NCI-H69 (cell line): ENCODE results near the gene CHRNG.
A peak's percentile ranks its signal among the peaks of the same experiment; 100 is the strongest.
"Not testable (repeated sequence)": the region's sequence is repeated elsewhere in the genome, so short reads cannot be mapped to it uniquely, and the experiment has no call there.

ENCODE experiments used
- DNase-seq: peaks from one replicate; lab custom pipeline; 2025; lab: John Stamatoyannopoulos, UW

Gene CHRNG

GRCh38 chr2:232545511-232546375 is 6.3 kb downstream of the CHRNG start:
- no peak for DNase-seq

- DNase-seq = no peak
Measured at GRCh38 chr2:232547991-232548390, 8.5 kb downstream of the CHRNG start.

- no peak for DNase-seq
Measured at GRCh38 chr2:232549655-232550353, 10.3 kb downstream of the CHRNG start.

GRCh38 chr2:232550354-232551249 is 11.1 kb downstream of the CHRNG start, which contains the start of the genes EIF4E2 and TIGD1:
EIF4E2 (plus strand) TSS chr2:232550689; CDS start chr2:232550725, 36 bp downstream.
TIGD1 (minus strand) TSS chr2:232550557; CDS start chr2:232549882, 675 bp downstream.
- DNase-seq = peak; percentile 93

DNA sequence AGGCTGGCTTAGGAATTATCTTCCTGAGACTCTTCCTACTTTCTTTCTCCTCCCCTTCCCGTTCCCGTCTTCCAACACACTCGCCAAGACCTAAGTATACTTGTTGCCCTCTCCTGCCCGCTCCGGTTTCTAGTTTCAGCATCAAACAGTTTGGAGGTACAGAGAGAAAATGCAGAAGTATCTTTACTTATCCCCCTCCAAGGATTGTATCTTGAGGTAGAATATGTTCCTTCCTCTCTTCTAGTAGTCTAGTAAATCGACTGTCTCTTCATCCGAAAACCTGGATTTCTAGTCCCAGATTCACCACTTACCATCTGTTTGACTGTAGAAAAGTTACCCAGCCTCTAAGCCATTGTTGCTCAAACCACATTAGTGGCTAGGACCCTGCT is 11.8 kb downstream of the CHRNG start:
- DNase-seq = no peak

- no peak for DNase-seq
Measured at GRCh38 chr2:232551776-232552175, 12.3 kb downstream of the CHRNG start.

GRCh38 chr2:232556426-232556825 is 16.9 kb downstream of the CHRNG start:
- no peak for DNase-seq

DNA sequence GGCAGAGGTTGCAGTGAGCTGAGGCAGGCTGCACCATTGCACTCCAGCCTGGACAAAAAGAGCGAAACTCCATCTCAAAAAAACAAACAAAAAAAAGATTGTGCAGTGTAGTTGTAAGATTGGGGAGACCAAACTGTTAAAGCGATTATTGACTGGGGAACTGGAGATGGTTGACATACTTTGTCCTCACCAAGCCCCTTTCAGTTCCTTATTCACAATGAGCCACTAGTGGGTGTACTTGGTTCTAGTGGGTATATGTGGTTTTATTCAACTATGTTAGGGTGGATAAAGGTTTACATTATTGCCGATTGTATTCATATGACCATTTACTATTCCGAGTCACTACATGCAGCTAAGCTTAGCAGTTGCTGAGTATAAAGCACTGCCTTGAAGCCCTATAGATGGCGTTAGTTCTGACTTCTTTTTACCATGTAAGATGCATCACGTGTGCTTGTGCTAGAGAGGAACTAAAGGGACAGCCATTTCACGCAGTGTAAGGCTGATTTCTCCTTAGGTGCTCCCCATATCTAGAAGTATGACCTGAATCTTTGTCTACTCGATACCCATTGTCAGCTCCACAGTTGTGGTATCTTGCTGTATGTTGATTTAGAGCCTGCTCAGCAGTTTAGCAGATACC is 23.1 kb downstream of the CHRNG start:
- no peak for DNase-seq

- DNase-seq = no peak
Measured at GRCh38 chr2:232563580-232563979, 24.1 kb downstream of the CHRNG start.

DNA sequence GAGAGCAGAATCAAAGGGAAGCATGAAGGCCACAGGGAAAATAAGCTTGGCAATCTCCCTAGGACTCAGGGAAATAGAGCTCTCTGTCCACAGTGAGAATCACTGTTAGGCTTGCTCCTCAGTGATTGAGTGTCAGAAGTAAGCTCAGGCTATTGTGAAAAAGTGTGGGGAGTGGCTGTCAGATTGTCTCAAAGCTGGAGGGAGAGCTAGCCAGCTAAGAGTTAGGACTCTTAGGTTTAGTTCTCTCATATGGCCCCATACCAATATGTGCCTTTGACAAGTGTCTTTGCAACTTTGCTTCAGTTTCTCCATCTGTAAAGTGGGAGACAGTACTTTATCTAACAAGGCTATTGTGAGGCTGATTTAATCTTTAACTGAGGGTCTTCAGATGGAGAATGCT is 28.2 kb downstream of the CHRNG start:
- no peak for DNase-seq

- no peak for DNase-seq
Measured at GRCh38 chr2:232568161-232568560, 28.7 kb downstream of the CHRNG start.

DNA sequence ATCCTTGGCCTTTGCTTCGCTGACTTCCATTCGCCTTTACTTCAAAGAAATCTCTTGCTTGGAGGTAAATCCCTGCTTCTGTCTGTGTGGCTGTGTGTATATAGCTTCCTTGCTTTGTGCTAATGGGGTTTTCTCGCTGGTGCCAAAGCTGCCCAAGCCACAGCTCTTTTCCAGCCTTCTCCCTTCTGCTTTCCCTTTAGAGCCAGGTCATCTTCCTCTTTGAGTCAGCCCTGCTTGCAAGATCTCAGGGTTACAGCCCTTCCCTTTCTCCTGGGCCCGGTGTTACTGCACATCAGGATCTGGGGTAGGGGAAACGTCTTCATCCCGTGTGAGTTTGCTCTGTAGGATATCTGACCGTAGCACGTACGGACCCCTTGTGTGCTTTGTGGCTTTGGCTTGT is 30.0 kb downstream of the CHRNG start:
- no peak for DNase-seq

- DNase-seq = not testable (repeated sequence)
Measured at GRCh38 chr2:232570481-232570880, 31.0 kb downstream of the CHRNG start.

DNA sequence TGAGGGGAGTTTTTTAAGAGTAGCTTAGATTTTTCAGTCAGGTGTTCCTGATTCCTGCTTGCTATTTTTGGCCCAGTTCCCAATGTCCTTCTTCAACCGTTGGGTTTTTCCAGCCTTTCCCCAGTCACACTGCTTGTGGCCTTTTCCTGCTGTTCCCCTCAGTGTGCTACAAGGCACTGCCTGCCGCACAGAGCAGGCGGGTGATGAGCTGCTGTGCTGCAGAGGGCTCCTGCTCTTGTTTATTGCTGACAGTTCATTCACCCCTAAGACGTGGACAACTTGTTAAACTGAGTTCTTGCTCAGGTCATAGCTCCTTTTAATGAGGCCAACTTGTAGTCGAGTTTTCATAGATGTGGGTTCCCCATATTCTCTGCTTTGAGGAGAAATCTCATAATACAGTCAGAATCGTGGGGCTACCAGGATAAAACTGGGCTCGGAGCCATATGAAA is 31.6 kb downstream of the CHRNG start:
- no peak for DNase-seq

GRCh38 chr2:232573042-232573441 is 33.5 kb downstream of the CHRNG start:
- no peak for DNase-seq

- no peak for DNase-seq
Measured at GRCh38 chr2:232573771-232574435, 34.4 kb downstream of the CHRNG start.

DNA sequence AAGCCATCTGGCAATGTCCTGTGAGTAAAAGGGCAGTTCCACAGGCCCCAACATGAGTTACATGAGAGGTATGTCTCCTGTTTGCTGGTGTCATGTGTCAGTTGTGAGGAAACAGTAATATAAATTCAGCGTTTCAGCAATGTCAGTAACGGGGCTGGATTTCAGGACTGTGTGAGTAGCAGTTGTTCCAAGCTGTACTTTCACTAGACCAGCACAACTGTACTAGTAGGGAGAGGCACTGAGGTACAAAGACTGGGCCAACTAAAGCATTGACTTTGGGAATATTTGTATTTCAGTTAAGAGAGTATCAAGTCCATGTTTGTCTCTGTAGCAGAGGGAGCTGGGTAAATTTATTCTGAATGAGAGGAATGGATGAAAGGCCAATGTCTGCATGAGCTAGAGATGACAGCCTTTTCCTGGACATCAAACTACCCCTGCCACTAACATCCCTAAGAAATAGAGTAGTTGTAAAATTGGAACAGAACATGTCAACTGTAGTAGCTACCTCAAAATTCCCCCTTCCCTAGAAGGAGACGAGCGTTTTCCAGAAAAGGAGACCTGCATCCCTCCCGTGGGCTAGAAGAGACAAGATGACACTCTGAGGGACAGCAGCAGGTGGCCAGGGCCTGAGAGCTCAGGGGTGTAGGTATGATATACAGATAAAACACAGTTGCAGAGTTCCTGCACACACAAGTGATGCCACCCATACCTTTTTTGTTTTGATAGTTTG is 35.3 kb downstream of the CHRNG start:
- DNase-seq = no peak

DNA sequence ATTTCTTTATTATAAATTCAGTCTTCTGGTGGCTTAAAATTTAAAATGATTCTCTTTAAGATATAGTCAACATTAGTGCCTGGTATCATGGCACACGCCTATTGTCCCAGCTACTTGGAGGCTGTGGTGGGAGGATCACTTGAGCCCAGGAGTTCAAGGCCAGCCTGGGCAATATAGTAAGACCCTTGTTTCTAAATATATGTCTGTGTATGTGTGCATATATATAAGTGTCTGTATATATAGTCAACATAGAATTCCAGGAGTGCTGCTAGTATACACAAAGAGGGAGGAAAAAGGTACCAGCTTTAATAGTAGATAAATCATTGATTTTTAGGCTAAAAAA is 35.9 kb downstream of the CHRNG start:
- no peak for DNase-seq

DNA sequence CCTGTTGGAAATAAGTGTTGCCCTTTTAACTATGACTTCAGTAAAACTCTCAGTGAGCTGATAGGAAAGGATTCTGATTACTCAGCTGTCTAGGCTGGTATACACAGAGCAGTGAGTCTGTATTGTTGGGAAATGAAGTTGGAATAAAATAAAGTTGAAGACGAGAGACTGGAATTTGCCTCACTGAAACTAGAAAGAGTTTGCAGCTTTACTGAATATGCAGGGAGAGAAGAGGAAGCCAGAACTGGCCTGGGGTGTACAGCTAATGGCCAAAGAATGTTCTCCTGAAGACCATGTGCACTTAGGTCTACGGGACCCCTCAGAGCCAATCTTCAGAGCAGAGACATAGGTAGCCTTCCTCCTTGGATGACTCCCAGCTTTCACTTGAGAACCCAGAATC is 37.5 kb downstream of the CHRNG start:
- DNase-seq = no peak

DNA sequence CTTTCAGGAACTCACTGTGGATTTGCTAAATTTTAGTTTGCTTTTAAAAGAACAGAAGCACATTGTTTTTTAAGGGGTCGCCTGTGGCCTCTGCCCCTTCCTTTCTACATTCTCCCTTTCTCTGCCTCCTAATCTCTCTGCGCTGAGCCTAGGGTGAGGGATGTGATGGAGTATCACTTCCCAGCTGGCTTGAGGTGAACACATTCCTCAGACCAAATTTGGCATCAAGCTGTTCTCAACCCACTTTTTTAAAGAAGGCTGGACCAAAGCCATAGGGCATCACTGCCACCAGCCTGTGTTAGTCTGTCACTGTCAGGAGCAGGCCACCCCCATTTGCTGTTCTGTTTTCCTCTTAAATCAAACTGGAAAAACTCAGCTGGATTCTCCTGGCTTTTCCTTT is 38.3 kb downstream of the CHRNG start:
- DNase-seq = no peak
